22Rv1 (cell line): Measurements from ENCODE around the gene CDK14.

Experiments
- H3K27ac ChIP-seq: fragments of 450-650 bp; 2 replicates; pipeline ENCODE4 v1.5.1; 2017
- ZFX ChIP-seq: fragments of 450-650 bp; IDR thresholded peaks from 2 replicates; pipeline ENCODE4 v1.6.1; 2017; ENCODE audit warnings: antibody characterized with exemption, borderline replicate concordance
- TF ChIP-seq, protein P1 (sequence below): fragments of 450-650 bp; IDR thresholded peaks from 2 replicates; pipeline ENCODE4 v1.5.1; 2017; ENCODE audit warnings: mild to moderate bottlenecking

Gene CDK14

DNA sequence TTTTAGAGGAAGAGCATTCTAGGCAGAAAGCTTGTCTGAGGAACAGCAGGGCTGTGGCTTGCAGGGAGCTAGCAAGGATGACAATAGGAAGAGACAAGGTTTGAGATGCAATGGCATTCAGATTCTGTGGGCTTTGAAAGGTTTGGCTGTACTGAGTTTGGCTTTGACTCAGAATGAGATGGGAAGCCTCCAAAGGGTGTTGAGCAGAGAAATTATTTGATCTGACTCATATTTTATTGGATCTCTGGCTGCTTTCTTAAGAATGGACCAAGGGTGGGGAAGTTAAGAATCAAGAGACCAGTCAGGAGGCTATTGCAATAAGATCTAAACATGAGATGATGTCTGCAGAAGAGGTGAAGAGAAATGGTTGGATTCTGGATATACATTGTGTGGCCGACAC is 273.2 kb downstream of the CDK14 start:
- TF ChIP-seq, protein P1, sequence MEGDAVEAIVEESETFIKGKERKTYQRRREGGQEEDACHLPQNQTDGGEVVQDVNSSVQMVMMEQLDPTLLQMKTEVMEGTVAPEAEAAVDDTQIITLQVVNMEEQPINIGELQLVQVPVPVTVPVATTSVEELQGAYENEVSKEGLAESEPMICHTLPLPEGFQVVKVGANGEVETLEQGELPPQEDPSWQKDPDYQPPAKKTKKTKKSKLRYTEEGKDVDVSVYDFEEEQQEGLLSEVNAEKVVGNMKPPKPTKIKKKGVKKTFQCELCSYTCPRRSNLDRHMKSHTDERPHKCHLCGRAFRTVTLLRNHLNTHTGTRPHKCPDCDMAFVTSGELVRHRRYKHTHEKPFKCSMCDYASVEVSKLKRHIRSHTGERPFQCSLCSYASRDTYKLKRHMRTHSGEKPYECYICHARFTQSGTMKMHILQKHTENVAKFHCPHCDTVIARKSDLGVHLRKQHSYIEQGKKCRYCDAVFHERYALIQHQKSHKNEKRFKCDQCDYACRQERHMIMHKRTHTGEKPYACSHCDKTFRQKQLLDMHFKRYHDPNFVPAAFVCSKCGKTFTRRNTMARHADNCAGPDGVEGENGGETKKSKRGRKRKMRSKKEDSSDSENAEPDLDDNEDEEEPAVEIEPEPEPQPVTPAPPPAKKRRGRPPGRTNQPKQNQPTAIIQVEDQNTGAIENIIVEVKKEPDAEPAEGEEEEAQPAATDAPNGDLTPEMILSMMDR: no peak
- no peak for TF ChIP-seq ZFX
- H3K27ac ChIP-seq: no peak overlapping the region

DNA sequence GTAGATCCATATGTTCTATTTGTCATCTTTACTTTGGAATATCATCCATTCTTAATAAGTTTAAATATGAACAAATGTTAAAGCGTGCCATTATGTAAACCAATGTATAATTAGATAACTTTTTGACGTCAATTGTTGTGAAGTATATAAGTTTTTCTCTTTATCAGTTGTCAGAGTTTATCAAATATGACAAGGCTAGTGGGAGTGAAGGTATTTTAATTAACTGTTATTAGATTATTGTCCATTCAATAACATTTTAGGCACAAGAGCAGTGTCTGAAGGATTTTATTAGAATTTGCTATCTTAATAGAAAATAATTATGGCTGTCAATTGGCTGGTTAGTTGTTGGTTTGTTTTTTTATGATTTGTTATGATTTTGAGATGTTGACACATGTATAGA is 280.6 kb downstream of the CDK14 start:
- TF ChIP-seq, protein P1: no peak
- no peak for TF ChIP-seq ZFX
- no peak overlapping the region for H3K27ac ChIP-seq

DNA sequence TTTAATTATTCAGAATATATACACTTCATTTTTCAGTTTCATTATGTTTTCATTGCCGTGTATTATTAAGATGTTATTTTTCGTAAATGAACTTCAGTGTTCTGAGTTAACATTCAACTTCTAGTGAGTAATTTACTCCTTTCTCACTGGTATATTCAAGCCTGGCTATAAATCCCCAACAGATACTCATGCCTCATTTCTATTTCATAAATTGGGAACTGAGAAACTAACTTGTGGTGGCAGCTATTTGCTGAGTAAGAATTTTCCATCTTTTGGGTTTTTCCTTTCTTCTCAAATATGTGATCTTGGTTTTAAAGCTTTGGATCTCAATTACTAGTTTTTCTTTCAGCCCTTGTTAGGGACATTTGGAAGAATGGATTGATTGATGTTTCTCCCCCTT is 281.1 kb downstream of the CDK14 start:
- TF ChIP-seq, protein P1: no peak
- TF ChIP-seq ZFX: no peak
- no peak overlapping the region for H3K27ac ChIP-seq

DNA sequence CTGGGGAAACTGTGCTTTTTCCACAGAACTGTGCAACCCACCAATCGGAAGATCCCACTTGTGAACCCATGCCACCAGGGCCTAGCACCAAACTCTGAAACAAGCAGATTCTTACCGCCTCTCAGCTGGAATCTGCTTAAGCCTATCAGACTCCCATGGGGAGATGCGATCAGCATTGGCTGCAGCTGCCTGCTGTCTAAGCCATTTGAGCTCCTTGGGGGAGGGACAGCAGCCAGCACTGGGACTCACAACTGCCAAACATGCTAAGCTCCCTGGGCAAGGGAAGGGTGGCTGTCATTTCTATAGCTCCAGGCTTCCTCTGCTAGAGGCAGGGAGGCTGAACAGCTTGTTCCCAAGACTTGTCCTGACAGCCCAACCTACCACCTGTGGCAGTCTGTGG is 283.8 kb downstream of the CDK14 start:
- no peak overlapping the region for H3K27ac ChIP-seq
- no peak for TF ChIP-seq ZFX
- TF ChIP-seq, protein P1: no peak

DNA sequence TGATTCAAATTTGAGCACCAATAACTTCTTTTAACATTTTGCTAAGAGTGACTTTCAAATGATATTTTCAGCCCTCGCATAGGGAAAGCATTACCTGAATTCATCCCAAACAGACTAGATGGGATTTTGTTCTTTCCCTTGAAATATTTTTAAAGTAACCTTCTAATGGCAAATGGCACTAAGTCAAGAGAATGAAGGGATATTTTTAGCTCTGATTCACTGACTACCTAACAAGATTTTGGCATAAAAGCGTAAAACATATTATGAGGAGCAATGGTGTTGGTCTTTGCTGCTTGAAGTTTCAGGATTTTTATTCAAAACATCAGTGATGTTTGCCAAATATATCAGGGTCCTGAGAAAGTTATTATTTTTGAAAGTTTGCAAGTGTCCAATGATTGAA is 290.3 kb downstream of the CDK14 start:
- TF ChIP-seq ZFX: no peak
- TF ChIP-seq, protein P1: no peak

DNA sequence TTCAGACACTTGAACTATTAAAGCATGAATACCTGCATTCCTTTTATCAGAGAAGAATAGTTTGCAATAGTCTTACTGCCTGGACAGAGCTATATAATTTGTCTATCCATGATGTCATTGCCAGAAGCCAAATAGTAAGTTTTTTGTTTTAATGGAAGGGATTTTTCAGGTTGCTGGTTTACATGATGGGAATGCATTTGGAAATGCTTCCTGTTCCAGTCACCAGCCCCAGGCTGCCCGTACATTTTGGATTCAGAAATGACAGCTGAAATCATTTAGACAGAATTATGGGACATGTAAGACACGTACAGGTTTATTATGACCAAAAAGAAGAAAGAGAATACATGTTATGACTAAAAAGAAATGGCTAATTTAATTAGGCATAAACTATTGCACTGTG is 293.1 kb downstream of the CDK14 start:
- TF ChIP-seq ZFX: no peak
- TF ChIP-seq, protein P1: no peak
- H3K27ac ChIP-seq: no peak overlapping the region

More for the DNA sequence above, 290.3 kb downstream of the CDK14 start:
- no peak overlapping the region for H3K27ac ChIP-seq

DNA sequence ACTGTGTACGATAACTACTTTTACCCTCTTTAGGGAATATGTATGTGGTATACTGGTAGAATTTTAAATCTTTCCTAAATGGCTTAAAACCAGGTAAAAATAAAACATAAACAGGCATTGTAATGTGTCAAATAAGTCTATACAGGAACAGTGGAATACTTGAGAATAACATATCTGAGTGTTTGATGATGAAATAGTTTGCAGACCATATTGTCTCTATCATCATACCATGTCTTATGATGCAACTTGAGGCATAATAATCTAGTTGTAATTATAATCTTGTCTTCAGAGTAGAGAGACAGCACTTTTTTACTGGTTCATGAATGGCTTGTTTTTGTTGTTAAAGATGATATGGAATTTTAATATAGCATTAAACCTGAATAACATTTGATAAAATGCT is 293.5 kb downstream of the CDK14 start:
- TF ChIP-seq, protein P1: no peak
- no peak for TF ChIP-seq ZFX
- no peak overlapping the region for H3K27ac ChIP-seq
